Measurements from ENCODE around the gene HIPK3.
"Not testable (repeated sequence)": the region's sequence is repeated elsewhere in the genome, so short reads cannot be mapped to it uniquely, and the experiment has no call there.

The HIPK3 gene

GRCh38 chr11:33257160-33257896 lies at the start of gene HIPK3:
HIPK3 (plus strand) TSS chr11:33257381.
- peak; percentile 92 for DNase-seq

GRCh38 chr11:33207408-33207985 lies 49.7 kb upstream of the HIPK3 start:
- DNase-seq, result peak; percentile 45

GRCh38 chr11:33208150-33208549 lies 49.0 kb upstream of the HIPK3 start:
- DNase-seq, result no peak

- no peak for DNase-seq
Measured at GRCh38 chr11:33211153-33211552, 46.0 kb upstream of the HIPK3 start.

- DNase-seq, result no peak
Measured at GRCh38 chr11:33211580-33211979, 45.6 kb upstream of the HIPK3 start.

DNA sequence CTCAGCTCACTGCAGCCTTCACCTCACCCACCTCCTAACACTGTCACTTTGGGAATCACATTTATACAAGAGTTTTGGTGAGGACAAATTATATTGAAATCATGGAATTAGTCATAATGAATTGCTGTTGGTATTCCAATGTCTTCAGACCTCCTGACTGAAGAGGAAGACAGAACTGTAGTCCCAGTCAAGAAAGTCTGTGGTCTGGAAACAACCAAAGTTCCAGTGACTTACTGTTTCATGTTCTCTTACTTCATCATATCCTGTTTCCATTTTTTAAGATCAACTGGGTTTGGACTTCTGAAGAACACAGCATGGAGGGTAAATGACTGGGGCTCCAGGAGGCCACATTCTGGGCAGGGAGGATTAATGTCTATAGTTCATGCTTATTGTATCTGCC lies 43.0 kb upstream of the HIPK3 start:
- DNase-seq, result no peak

GRCh38 chr11:33214767-33215166 lies 42.4 kb upstream of the HIPK3 start:
- DNase-seq, result no peak

DNA sequence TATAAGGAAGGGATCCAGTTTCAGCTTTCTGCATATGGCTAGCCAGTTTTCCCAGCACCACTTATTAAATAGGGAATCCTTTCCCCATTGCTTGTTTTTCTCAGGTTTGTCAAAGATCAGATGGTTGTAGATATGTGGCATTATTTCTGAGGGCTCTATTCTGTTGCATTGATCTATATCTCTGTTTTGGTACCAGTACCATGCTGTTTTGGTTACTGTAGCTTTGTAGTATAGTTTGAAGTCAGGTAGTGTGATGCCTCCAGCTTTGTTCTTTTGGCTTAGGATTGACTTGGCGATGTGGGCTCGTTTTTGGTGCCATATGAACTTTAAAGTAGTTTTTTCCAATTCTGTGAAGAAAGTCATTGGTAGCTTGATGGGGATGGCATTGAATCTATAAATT lies 40.5 kb upstream of the HIPK3 start:
- DNase-seq, result not testable (repeated sequence)

DNA sequence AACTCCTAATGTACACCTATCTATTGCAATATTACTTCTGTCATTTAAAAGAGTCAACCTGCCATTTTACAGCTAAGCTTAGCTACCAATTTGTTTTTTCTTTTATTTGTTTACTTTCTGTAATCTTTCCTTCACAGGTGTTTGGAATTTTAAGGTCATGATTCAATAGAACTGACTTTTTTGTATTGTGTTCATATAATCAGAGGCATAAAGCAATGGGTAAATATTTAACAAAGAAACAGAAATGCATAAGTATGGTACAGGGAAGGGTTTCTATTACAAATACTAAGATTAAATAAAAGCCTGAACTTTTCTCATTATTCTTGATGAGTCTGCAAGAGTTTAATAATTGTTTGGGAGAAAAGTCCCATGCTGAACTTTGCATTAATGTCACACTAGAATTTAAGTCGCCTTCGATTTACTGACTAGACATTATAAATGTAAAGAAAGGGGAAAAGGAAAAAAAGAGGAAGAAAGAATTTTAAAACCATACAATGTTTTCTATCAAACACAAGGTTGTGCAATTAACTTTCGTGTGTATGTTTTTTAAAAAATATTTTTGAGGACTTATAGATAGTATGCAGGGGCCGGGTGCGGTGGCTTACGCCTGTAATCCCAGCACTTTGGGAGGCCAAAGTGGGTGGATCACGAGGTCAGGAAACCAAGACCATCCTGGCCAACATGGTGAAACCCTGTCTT lies 35.0 kb upstream of the HIPK3 start:
- DNase-seq, result no peak

GRCh38 chr11:33225371-33225770 lies 31.8 kb upstream of the HIPK3 start:
- no peak for DNase-seq

- DNase-seq, result no peak
Measured at GRCh38 chr11:33227578-33228261, 29.5 kb upstream of the HIPK3 start.

DNA sequence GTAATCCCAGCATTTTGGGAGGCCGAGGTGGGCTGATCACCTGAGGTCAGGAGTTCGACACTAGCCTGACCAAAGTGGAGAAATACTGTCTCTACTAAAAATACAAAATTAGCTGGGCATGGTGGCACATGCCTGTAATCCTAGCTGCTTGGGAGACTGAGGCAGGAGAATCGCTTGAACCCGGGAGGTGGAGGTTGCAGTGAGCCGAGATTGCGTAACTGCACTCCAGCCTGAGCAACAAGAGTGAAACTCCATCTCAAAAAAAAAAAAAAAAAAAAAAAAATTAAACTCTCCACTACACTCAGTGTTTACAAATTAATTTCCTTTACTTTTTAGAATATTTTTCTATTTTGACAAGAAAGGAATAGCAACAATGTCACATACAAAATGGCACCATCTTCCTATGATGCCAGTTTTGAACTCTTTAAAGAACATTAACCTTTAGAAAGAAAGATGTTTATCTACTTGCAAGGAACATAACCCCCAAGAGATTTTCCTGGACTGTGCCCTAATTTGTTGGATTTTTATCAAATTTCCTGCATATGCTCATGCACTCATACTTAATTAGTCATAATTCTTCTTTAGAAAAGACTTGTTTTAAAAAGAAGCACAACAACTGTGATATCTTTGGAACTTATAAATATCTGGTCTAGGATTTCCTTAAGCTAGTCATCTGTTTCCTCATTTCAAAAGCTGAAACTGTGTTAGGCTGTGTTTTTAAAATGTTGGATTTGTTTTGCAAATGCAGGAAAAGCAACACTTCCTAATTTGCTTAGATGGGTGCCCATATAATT lies 22.6 kb upstream of the HIPK3 start:
- no peak for DNase-seq

- DNase-seq, result no peak
Measured at GRCh38 chr11:33237039-33237597, 20.1 kb upstream of the HIPK3 start.

DNA sequence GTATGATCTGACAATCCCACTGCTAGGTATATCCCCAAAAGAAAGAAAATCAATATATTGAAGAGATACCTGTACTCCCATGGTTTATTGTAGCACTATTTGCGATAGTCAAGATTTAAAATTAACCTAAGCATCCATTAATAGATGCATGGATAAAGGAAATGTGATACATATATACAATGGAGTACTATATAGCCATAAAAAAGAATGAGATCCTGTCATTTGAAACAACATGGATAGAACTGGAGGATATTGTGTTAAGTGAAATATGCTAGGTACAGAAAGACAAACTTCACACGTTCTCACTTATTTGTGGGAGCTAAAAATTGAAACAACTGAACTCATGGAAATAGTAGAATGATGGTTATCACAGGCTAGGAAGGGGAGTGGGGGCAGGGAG lies 14.6 kb upstream of the HIPK3 start:
- no peak for DNase-seq

DNA sequence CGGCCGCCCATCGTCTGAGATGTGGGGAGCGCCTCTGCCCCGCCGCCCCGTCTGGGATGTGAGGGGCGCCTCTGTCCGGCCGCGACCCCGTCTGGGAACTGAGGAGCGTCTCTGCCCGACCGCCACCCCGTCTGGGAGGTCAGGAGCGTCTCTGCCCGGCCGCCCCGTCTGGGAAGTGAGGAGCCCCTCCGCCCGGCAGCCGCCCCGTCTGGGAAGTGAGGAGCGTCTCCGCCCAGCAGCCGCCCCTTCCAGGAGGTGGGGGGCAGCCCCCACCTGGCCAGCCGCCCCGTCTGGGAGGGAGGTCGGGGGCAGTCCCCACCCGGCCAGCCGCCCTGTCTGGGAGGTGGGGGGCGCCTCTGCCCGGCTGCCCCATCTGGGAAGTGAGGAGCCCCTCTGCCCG lies 13.5 kb upstream of the HIPK3 start:
- DNase-seq, result not testable (repeated sequence)

DNA sequence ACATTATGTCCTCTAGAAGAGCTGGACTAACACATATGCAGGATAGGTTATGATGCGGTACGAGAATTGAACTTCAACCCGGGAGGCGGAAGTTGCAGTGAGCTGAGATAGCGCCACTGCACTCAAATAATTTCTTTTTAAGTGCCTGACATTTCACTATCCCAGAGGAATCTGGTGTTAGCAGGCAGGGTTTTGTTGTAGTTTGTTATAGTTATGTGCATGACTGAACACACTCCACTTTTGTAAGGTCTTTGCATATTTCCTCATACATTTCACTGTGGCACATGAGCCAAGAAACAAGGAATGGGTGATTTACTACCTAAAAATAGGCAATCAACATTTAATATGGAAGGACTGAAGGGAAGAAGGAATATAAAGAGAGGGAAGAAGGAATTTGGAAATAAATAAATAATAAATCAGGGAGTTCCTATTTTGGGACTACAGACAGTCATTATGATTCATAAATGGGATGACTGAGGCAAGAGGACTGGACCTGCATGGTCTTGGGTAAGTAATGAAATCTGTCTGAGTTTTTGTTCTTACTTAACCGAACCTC lies 8.7 kb upstream of the HIPK3 start:
- DNase-seq, result no peak

GRCh38 chr11:33256031-33256812 lies 959 bp upstream of the HIPK3 start:
- DNase-seq, result no peak

DNA sequence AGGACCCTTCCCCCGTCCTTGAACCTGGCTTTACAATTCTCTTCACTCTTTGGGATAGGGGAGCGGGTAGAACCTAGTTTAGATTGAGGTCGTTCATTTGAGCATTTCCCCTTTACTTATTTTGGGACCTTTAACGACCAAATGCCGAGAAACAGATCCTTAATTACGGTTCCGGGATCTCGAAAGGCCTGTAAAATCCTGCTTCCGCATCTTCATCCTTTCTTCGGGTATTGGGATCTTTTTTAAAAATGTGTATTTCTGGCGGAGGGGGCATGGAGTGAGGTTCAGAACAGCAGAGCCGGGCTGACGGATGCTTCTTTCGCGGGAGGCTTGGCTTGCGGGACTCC lies 395 bp upstream of the HIPK3 start:
- no peak for DNase-seq

DNA sequence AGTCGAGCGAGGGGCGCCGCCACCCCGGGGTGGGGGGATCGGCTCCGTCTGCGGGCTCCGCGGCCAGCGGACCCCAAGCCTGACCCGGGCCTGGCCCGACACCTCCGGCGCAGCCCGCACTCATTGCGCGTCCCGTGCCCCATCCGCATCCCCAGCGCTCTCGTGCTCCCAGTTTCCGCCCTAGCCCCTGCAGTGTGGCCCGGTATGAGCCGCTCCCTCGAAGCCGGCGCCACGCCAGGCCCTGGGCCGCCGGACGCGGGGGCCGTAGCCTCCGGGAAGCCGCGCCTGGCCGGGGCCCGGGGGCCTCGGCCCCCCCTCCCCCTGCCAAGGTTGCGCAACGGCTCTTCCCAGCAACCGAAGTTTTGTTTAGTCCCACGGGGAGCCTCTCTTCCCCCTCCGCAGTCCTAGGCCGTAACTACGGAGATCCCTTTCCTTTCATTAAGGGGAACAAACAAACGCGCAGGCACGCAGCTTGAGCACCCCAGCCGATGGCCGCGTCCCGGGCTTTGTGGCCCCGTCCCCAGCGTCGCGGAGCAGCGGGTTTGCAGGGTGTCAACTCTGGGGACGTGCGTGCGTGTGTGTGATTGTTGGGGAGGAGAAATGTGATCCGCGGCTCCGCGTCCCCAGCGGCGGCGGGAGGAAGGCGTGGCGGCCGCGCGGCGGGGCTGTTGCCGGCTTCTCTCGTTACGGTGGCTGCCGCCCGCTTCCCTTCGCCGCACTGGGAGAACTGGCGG lies 883 bp downstream of the HIPK3 start:
- peak; percentile 92 for DNase-seq

DNA sequence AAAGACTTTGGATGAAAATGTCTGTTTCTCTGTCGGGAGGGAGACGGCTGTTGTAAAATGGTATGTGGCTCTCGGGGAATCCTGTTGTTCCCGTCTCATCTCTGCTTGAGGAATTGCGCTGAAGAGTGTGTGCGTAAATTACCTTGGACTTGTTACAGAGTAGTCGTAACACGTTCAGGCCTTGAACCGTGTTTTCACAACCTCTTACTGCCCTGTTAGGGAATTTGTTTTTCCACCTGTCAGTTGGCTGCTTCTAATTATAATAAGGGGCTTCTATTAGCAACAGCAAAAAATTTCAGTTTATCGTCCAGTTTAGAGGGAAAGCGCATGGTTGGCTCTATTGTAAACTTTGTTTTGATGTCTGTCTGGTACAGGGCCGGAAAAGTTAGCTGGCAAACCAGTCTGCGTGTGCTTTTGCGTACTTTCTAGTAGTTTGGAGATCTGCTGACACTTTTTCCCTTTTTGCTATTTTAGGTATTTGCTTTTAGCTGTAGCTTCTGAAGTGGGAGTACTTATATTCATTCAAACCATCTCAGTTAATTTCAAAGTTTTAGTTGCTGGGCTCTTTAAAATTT lies 1.5 kb downstream of the HIPK3 start:
- no peak for DNase-seq

Data from left hindlimb (tissue), 1 donor.